K562 (cell line): Measurements from ENCODE around the gene WDR86. TPM values are rescaled to one million over a fixed set of nuclear protein-coding genes. Genes with fewer than 3 reads are reported as not detected.

ENCODE experiments used
- ATAC-seq: fragments of 200-7000 bp; cut with Tn5 transposase; 3 replicates; pipeline ENCODE4 v1.9.1; 2020; ENCODE audit warnings: moderate library complexity
- BruUV-seq: library from RNA; stranded (reverse); fragments of 400-500 nt; replicated peaks from 2 replicates; lab custom pipeline; 2021; lab: Mats Ljungman, UMichigan
- CTCF ChIA-PET: fragments of 300-600 bp; formaldehyde crosslinking; extraction: SDS; loops from one replicate; lab custom pipeline; 2021; ENCODE audit warnings: low intra/inter-chr PET ratio; lab: Yijun Ruan, JAX
- POLR2A ChIA-PET: fragments of 300-600, 350-650 bp; sonication (Branson Sonifier 250); formaldehyde crosslinking; extraction: SDS; loops from one replicate; lab custom pipeline; 2021; ENCODE audit warnings: antibody characterized with exemption, inconsistent platforms; lab: Yijun Ruan, JAX
- DNase-seq, 4 experiments: peaks; one replicate each; pipeline versions ENCODE4 v3.0.0 to v3.0.0-alpha.2; 2011 to 2018; ENCODE audit warnings: low spot score in 3 of 4, mixed read lengths in 3 of 4; ENCODE audit errors: extremely low read depth in 1 of 4
- FAIRE-seq: peaks from 2 replicates; lab custom pipeline; 2011; peaks lifted over from hg19 to GRCh38; lab: Jason Lieb, UNC
- H2AFZ ChIP-seq: 2 replicates; pipeline ENCODE4 v1.6.0; 2011; ENCODE audit warnings: low read depth, low read length, control low read depth, inconsistent platforms
- H3K27ac ChIP-seq: fragments of 200-600 bp; 3 replicates; pipeline ENCODE4 v1.8.0; 2011; ENCODE audit warnings: low read depth, mild to moderate bottlenecking, control low read depth, inconsistent platforms, low read length, moderate library complexity, mixed read lengths; ENCODE audit errors: extremely low read depth
- H3K27me3 ChIP-seq, 2 experiments: fragments of 300-600 bp in 1 of 2; 2 replicates in 1 of 2; 3 replicates in 1 of 2; pipeline versions ENCODE4 v1.6.0 to v1.8.0; 2011; ENCODE audit warnings: inconsistent platforms in 2 of 2, low read length in 2 of 2, mild to moderate bottlenecking in 1 of 2, mixed read lengths in 1 of 2, moderate library complexity in 1 of 2; ENCODE audit not compliant: control insufficient read depth in 2 of 2, insufficient read depth in 2 of 2
- H3K36me3 ChIP-seq: fragments of 300-600 bp; 3 replicates; pipeline ENCODE4 v1.8.0; 2011; ENCODE audit warnings: mild to moderate bottlenecking, low read length, inconsistent platforms; ENCODE audit not compliant: control insufficient read depth, insufficient read depth
- H3K4me1 ChIP-seq, 2 experiments: fragments of 200-600 bp in 1 of 2; replicated peaks in 1 of 2; 2 replicates in 1 of 2; 3 replicates in 1 of 2; pipeline versions ENCODE4 v1.5.1 to v1.8.0; 2011; ENCODE audit warnings: inconsistent platforms in 2 of 2, low read length in 2 of 2, mild to moderate bottlenecking in 1 of 2, mixed read lengths in 1 of 2, moderate library complexity in 1 of 2; ENCODE audit not compliant: control insufficient read depth in 2 of 2, insufficient read depth in 2 of 2
- H3K4me2 ChIP-seq: 2 replicates; pipeline ENCODE4 v1.6.1; 2011; ENCODE audit warnings: low read length, control low read depth, inconsistent platforms, mixed read lengths; ENCODE audit not compliant: insufficient read depth
- H3K4me3 ChIP-seq: fragments of 200-600 bp; sonication (generic), shearing (Covaris generic); 2 replicates; pipeline ENCODE4 v1.5.1; 2016; ENCODE audit warnings: control low read depth, inconsistent platforms
- H3K79me2 ChIP-seq: fragments of 200-600 bp; 3 replicates; pipeline ENCODE4 v1.8.0; 2011; ENCODE audit warnings: low read length, inconsistent platforms; ENCODE audit not compliant: control insufficient read depth, insufficient read depth
- H3K9ac ChIP-seq, 2 experiments: 2 replicates each; pipeline versions ENCODE4 v1.6.0 to v1.6.1; 2011; ENCODE audit warnings: low read depth in 2 of 2, low read length in 2 of 2, control low read depth in 1 of 2, inconsistent platforms in 1 of 2, mild to moderate bottlenecking in 1 of 2, mixed read lengths in 1 of 2; ENCODE audit not compliant: insufficient read depth in 1 of 2
- H3K9me1 ChIP-seq: one replicate; pipeline ENCODE4 v1.6.0; 2011; ENCODE audit warnings: inconsistent platforms, mild to moderate bottlenecking, low read length, moderate library complexity; ENCODE audit not compliant: control insufficient read depth, insufficient read depth
- H3K9me3 ChIP-seq: replicated peaks from 2 replicates; pipeline ENCODE4 v1.5.1; 2011; ENCODE audit warnings: low read depth, low read length, inconsistent platforms; ENCODE audit not compliant: control insufficient read depth, insufficient read depth
- H4K20me1 ChIP-seq: replicated peaks from 2 replicates; pipeline ENCODE4 v1.6.1; 2011; ENCODE audit warnings: low read length, inconsistent platforms, mixed read lengths; ENCODE audit not compliant: control insufficient read depth, insufficient read depth
- AFF1 ChIP-seq, 2 experiments: fragments of 450-650 bp; IDR thresholded peaks; 2 replicates each; pipeline ENCODE4 v1.6.1; 2018; ENCODE audit warnings: mild to moderate bottlenecking in 2 of 2, low read depth in 1 of 2; ENCODE audit not compliant: partially characterized antibody in 2 of 2
- MCM7 ChIP-seq, 2 experiments: fragments of 450-650 bp; IDR thresholded peaks; 2 replicates each; pipeline ENCODE4 v1.6.1; 2016 to 2018
- WGBS: fragments of 100-300 bp; shearing (Covaris generic); methylation state at CpG from one replicate; pipeline ENCODE4 v1.1.6; 2016; ENCODE audit warnings: low coverage, mixed read lengths; ENCODE audit not compliant: insufficient coverage; ENCODE audit errors: missing lambda C conversion rate; 5-methylcytosine and 5-hydroxymethylcytosine counted together
- in situ Hi-C: fragments of 300-500 bp; cut with MboI; formaldehyde crosslinking; loops from 4 replicates; pipeline ENCODE4 v1.15.0; 2018; ENCODE audit warnings: inconsistent platforms, mixed read lengths
- intact Hi-C: fragments of 100-400 bp; cut with micrococcal nuclease; formaldehyde crosslinking; loops from 2 replicates; pipeline ENCODE4 v1.14.2; 2022
- polyA plus RNA-seq, 8 experiments: library from polyadenylated mRNA; depleted of rRNA in 4 of 8; stranded (reverse) in 5 of 8; unstranded in 3 of 8; fragments of >200 nt; fragmentation: Nextera tagmentation in 2 of 8; fragmentation: Illumina TruSeq in 1 of 8; extraction: Ambion mirVana in 2 of 8; extraction: Trizol in 1 of 8; gene quantifications; 2 replicates each; pipeline versions ENCODE4 v1.2.1 to v1.2.3, GENCODE V29; 2011 to 2014; ENCODE audit warnings: inconsistent platforms in 1 of 8, missing spikeins in 1 of 8
- total RNA-seq, 7 experiments: library from RNA; depleted of rRNA in 6 of 7; stranded (reverse); fragments of >200 nt in 6 of 7; fragmentation: Illumina TruSeq in 2 of 7; extraction: Trizol in 2 of 7; gene quantifications; 2 replicates each; pipeline versions ENCODE4 v1.2.1 to v1.2.3, GENCODE V29; 2011 to 2021; ENCODE audit warnings: low replicate concordance in 1 of 7

The WDR86 gene
- total and polyA plus RNA-seq, 9 of the 15 experiments (the other 6 are each of a cell fraction or from before 2014, with no cell fraction given): 0.24 TPM; not detected in 8

GRCh38 chr7:151383638-151384351, 26.0 kb downstream of the WDR86 start:
- peak; percentile 59 for FAIRE-seq
- Histone ChIP-seq H3K9ac (peak overlapping the region in 1 of 2 experiments; percentile 71; a peak in 1 of 4 replicates), H3K4me3 (no peak overlapping the region), H3K4me2 (no peak overlapping the region), H3K27ac (no peak overlapping the region), H2AFZ (no peak overlapping the region), H3K4me1 (peaks cover 0 to 62% of the 10 kb centered on the region in 2 experiments; a peak in 3 of 5 replicates), H4K20me1 (0 out of 2 replicates have a peak, but pooled peaks cover 5% of the 10 kb centered on the region), H3K9me3 (no peaks in the 10 kb centered on the region), H3K36me3 (no peaks in the 10 kb centered on the region), H3K79me2 (no peaks in the 10 kb centered on the region), H3K9me1 (no peaks in the 10 kb centered on the region), H3K27me3 (peaks cover 13 to 67% of the 10 kb centered on the region in 2 experiments; a peak in 4 of 5 replicates)
- POLR2A ChIA-PET: interaction anchor here (0.6 to 2.0 kb wide), 4 partner anchors 9 to 250 kb away, joined by 3 to 7 read pairs (median 4); no protein-coding TSS in a partner anchor
- no peak for ATAC-seq
- no TSS peak for BruUV-seq
- CTCF ChIA-PET: no interaction called here
- WGBS: 29% methylated on average over 15 of the region's 15 CpGs
- TF ChIP-seq MCM7 (IDR thresholded peaks at IDR 0.05): 0 out of 4 replicates have a peak, but pooled peaks of 1 of the 2 experiments have one; percentile 58
- no peak for TF ChIP-seq AFF1 (IDR thresholded peaks at IDR 0.05; ENCODE audit: low read depth in 1 of 2, partially characterized antibody in 2 of 2)
- intact Hi-C loops (no loop called here), in situ Hi-C loops (no loop called here)
- no peak for DNase-seq
